GM21526 (cell line): ENCODE results near the gene EIF2A.
"Not testable (repeated sequence)": the region's sequence is repeated elsewhere in the genome, so short reads cannot be mapped to it uniquely, and the experiment has no call there.

Experiments used
- ATAC-seq: cut with Tn5 transposase; IDR thresholded peaks from one replicate; pipeline ENCODE4 v1.9.1; 2021; ENCODE audit warnings: moderate library complexity; ENCODE audit not compliant: unreplicated experiment, low FRiP score

EIF2A gene

DNA sequence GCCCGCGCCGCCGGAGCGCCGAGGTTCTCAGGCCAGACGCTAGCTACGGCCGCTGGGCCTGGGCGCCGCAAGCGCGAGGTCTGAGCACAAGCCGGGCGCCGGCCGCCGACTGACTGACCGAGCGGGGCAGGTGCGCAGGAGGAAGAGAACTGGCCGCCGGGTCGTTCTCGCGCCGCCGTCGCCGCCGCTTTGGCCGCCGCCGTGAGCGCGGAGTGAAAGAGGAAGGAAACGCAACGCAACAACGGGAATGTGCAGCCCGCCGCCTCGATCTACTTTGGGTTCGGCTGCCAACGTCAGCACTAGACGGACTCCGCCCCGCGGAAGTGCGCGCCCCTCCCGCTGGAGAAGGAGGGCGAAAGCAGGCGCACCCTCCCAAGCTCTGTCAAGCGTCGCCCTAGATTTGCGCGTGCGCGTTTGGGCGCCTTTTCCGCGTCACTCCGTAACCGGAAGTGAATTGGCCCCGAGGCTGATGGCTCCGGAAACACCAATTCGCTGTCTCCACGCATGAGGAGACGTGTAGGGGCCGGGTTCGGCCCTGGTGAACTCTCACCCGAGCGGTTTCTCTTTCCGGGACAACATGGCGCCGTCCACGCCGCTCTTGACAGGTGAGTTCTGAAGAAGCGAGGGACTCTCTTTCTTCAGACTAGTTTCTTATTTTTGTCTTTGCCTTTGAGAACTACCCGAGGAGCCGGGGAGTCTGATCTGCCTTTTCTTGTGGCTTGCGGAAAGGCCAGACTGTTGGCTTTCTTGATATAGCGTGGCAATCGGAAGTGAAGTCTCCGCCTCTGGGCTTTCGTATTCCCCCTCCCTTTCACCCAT lies at the start of gene EIF2A, which contains the start of gene SERP1:
Gene EIF2A (plus strand): TSS at position 562 of the 819 bp plus-strand sequence. CDS start 16 bp downstream, at position 578.
Gene SERP1 (minus strand): TSS at position 271 of the 819 bp plus-strand sequence. CDS start 361 bp downstream, outside the sequence.
- peak; percentile 92 for ATAC-seq

DNA sequence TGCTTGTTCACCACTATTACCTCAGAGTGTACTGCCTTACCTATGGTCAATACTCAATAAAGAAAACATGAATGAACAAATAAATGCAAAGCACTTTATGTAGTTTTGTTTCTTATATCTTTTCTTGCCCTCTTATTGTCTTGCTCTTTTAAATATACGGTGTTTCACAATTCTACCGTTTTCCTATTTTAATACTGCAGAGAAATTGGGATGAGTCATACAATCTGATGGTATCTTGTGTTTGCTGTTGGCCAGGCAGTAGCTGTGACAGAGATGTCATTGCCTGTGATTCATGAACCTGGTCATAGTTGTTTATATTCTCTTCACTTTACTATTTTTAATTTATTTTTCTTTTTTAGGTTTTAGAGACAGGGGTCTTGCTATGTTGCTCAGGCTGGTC lies 48.6 kb upstream of the EIF2A start:
- no peak for ATAC-seq

DNA sequence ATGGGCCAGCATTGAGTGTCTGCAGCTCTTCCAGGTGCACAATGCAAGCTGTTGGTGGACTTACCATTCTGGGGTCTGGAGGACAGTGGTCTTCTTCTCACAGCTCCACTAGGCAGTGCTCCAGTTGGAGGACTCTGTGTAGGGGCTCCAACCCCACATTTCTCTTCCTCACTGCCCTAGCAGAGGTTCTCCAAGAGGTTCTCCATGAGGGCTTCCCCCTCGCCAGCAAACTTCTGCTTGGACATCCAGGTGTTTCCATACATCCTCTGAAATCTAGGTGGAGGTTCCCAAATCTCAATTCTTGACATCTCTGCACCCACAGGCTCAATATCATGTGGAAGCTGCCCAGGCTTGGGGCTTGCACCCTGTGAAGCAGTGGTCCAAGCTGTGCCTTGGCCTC lies 45.6 kb upstream of the EIF2A start:
- ATAC-seq = not testable (repeated sequence)

DNA sequence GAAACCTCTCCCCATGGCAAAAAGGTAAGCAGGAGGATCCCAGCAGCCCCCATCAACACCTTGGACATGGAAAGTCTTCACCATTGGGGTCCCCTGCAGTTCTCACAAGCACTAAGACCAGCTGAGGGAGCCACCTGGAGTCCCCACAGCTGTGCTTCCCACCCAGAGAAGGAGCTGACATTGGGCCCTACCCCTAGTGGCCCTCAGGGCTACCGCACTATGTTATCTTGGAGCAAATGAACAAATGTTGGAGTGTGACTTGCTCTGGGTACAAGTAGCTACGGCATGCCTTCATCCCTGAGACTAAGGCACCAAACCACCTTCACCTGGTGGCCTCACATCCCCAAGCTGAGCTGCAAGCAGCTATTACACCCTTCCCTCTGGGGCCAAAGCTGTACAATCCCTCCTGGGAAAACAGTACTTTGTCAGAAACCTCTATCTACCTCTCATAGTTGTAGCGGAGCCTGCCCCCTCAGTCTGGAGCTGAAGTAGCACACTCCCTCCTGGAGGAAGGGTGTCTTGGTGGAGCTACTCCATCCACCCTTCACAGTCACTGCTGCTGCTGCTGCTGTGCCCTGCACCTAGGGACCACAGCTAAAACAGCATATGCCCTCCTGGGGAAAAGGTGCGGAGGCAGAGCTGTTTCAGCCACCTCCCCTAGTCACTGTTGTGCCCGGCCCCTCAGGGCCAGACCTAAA lies 43.0 kb upstream of the EIF2A start:
- ATAC-seq = no peak

DNA sequence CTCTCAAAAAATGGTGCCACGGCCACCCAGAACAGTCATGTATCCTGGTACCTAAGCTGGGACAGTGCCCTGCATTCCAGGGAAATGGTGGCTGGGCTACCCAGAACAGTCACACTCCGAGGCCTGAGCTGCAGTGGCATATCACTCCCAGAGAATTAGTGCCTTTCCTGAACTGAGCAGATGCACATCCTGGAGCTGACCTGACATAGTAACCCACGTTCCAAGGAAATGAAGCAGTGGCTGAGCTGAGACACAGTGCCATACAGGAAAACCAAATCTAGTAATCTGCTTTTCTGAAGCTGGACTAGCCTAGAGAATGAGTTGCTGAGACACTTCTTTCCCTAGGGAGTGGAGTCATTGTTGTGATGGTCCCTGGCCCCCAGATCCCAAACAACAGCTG lies 42.1 kb upstream of the EIF2A start:
- ATAC-seq = no peak

DNA sequence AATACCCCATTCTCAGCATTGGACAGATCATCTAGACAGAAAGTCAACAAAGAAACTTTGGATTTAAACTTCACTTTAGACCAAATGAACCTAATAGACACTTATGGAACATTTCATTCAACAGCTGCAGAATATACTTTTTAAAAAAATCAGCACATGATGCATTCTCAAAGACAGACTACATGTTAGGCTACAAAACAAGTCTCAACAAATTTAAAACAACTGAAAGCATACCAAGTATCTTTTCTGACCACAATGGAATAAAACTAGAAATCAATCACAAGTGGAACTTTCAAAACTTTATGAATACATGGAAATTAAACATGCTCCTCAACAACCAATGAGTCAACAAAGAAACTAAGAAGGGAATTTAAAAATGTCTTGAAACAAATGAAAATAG lies 38.2 kb upstream of the EIF2A start:
- no peak for ATAC-seq

DNA sequence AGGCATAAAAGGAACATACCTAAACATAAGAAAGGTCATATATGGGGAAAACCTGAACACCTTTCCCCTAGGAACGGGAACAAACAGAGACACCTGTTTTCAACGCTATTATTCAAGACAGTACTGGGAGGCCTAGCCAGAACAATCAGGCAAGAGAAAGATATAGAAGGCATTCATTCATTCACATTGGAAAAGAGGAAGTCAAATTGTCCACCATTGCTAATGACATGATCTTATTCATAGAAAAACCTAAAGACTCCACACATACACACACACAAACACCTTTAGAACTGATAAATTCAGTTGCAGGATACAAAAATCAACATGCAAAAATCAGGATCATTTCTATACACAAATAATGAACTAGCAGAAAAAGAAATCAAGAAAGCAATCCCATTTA lies 36.8 kb upstream of the EIF2A start:
- ATAC-seq = no peak

DNA sequence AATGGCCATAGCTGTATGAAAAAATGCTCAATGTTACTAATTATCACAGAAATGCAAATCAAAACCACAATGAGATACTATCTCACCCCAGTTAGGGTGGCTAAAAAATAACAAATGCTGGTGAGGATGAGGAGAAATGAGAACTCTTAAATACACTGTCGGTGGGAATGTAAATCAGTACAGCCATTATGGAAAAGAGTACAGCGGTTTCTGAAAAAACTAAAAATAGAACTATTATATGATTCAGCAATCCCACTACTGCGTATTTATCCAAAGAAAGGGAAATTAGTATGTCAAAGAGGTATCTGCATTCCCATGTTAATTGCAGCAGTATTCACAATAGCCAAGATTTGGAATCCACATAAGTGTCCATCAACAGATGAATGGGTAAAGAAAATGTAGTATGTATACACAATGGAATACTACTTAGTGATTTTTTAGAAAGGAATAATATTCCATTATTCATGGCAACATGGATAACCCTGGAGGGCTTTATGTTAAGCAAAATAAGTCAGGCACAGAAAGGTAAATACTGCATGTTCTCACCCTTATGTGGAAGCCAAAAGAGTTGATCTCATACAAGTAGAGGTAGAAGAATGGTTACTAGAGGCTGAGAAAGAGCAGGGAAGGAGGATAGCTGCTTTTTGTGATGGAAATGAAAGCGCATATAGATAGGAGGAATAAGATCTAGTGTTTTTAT lies 35.3 kb upstream of the EIF2A start:
- ATAC-seq = no peak

DNA sequence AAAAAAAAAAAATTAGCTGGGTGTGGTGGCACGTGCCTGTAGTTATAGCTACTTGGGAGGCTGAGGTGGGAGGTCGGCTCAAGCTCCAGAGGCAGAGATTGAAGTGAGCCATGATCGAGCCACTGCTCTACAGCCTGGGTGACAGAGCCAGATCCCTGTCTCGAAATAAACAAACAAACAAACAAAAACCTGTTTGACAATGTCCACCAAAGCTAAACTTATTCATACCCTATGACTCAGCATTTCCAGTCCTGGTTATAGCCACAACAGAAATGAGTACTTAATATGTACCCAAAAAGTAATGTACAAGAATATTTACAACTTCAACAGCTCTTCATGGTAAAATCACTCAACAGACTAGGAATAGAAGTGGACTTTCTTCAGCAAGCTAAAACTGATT lies 31.4 kb upstream of the EIF2A start:
- ATAC-seq = no peak

DNA sequence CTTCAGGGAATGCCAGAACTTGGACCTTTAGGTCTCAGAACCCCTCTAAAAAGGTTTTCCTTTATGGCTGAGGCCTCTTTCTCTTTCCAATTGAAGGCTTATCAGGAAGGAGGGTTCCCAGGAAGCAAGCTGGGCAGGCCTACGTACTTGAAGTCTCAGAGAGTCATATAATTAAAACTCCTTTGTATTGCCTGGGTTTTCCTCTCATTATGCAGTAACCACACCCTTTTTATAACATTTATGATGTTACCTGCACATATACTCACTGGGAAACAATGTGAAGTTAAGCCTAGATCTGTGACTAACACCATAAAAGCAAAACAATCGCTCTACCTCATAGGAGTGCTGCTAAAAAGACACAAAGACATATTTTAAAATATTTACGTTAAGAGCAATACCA lies 27.6 kb upstream of the EIF2A start:
- no peak for ATAC-seq

DNA sequence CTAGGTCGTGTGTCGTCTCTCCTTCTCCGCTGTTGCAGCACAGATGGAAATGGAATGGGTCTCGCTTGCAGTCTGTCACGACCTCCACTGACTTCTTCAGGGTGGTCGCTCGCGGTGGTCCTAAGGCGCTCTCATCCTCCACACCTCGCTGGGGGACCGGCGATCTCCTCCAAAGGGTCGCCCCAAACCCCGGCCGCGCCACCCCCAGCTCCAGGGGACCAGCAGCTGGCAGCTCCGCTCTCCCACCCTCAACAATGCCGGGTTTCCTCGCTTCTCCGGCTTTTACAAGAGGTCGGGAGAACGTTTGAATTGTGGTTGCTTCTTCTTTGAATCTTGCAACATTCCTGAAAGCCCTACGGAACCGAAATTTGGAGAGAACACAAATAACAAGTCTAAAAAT lies 26.2 kb upstream of the EIF2A start:
- no peak for ATAC-seq

DNA sequence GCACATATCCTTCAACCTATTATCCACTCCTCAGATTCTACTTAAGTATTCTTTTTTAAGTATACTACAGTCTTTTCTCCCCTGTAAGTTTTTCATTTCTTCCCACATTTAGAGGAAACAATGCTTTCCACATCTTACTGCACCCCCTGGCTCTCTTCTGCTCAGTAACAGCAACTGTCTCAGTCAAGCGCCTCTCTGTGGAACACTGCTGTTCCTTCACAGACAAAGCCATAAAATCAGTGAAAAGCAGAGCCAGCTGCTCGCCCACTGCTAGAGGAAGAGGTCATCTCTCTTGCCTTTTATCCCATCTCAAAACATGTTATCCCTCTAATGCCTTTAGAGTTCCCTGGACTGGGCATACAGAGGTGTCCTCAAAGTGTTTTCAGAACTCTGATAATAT lies 25.1 kb upstream of the EIF2A start:
- no peak for ATAC-seq

DNA sequence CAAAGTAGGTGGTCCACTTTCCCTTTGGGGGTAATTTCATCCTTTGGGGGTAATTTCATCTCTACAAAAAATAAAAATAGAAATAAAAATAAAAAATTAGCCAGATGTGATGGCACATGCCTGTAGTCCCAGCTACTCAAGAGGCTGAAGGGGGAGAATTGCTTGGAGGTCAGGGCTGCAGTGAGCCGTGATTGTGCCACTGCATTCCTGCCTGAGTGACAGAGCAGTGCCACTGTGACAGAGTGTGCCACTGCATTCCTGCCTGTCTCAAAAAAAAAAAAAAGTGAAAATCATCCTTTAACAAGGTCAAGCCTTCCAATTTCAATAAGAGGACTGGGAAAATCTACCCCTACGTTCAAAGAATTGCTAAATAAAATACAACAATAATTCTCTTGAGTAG lies 23.0 kb upstream of the EIF2A start:
- no peak for ATAC-seq

DNA sequence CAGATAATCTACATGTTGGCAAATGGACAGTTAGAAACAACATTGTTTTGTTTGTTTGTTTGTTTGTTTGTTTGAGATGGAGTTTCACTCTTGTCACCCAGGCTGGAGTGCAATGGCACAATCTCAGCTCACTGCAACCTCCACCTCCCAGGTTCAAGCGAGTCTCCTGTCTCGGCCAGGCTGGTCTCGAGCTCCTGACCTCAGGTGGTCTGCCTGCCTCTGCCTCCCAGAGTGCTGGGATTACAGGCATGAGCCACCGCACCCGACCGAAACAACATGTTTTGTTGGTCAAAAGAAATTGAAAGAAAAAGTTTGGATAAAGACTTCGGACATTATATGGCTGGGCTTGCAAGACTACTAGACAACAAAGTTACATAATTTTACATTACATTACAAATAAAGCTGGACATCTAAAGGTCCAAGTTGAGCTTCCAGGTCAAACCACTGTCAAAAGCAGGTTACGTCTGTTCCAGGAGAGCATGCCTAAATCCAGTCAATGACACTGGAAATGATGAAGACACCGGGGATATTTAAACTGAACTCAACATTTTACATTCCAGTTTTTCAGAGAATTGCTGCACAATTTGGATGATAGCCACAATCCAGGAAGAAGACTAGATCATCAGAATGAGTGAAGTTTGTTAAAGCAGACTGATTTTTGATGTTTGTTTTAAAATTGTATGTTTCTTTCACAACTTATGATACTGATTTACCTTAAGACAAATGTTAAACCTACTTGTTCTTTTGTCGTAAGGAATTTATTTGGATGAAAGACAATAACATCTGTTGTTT lies 18.9 kb upstream of the EIF2A start:
- no peak for ATAC-seq

DNA sequence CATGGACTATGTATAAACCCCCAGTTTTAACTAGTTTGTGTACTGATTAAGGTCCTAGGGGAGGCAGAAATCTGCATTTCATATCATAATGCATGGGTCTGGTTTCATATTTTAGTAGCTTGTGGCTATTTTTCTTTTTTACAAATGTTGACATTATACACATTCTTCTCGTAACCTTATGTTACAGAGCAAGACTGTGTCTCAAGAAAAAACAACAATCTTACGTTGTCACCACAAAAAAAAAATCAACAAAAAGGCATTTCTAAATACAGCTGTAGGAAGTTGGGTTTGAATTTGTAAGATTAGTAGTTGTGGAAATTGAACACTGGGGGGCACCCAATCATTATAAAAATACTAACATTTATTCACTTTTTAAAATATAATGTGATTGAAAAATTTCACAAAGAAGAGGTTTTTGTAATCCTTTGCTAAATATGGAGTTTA lies 18.2 kb upstream of the EIF2A start:
- ATAC-seq = no peak

DNA sequence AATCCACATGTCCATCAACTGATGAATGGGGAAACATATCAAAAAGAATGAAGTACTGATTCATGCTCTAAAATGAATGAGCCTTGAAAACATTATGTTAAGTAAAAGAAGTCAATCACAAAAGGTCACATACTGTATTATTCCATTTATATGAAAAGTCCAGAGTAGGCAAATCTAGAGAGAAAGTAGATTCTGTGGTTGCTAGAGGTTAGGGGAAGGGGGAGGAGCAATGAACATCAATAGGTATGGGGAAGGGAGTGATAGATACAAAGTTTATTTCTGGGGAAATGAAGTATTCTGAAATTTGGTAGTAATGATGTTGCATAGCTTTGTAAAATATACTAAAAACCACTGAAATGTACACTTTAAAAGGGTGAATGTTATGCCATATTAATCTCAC lies 14.8 kb upstream of the EIF2A start:
- ATAC-seq = no peak

DNA sequence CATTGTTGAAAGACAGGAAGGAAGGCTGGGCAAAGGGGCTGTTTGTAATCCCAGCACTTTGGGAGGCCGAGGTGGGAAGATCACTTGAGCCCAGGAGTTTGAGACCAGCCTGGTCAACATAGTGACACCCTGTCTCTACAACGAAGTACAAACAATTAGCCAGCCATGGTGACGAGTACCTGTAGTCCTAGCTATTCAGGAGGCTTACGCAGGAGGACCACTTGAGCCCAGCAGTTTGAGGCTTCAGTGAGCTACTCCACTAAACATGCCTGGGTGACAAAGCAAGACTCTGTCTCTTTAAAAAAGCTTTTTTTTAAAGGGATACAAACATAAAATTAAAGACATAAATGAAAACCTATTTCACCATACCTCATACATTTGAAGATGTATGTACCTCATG lies 11.4 kb upstream of the EIF2A start:
- ATAC-seq = no peak

DNA sequence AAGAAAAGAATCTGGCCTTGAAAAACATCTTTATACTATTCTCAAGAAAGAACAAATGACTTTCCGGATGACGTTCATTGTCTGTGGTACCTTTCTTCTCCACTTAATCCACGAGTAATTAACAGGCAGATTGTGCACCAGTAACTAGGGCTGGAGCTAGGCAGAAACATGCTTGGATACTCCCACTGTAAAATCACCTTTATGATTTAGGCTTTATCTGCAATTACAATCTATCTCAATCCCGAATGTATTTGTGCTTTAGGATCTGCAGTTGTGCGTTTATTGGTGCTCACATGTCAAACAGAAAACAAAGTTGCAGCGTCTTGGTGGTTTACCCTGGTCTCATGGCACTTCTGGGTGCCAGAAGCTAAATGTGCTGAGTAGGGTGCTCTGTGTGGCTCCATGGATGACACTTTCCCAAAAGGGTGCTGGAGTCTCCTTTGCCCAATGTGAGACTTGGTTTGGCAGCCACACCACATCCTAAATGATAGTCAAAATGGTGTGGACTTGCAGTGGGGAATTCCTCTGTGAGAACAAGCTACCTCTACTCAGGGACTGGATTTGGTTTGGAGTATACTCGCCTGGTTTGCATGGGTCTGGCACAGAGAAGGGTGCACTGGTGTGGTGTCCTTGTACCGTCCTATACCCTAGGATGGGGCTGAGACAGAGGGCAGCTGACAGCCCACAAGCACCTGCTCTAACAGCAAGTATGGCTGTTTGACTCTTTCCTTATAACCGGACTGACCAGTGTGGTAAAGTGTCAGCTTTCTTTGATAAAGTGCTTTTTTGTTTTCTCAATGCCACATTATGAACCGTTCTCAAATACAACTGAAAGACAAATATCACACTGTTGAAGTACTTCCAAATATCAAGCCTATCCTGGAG lies 8.0 kb upstream of the EIF2A start:
- ATAC-seq = no peak

DNA sequence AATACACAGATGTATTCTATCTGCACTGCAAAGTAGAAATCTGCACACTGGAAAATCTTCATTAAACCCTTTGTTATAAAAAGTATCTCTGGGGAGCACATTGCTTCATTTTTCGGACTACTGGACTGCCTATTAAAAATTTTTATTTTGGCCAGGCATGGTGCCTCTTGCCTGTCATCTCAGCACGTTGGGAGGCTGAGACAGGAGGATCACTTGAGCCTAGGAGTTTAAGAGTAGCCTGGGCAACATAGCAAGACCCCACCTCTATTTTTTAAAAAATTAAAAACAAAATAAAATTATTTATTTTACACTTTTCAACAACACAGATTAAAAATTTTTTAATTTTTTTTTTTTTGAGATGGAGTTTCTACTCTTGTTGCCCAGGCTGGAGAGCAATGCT lies 6.3 kb upstream of the EIF2A start:
- no peak for ATAC-seq

DNA sequence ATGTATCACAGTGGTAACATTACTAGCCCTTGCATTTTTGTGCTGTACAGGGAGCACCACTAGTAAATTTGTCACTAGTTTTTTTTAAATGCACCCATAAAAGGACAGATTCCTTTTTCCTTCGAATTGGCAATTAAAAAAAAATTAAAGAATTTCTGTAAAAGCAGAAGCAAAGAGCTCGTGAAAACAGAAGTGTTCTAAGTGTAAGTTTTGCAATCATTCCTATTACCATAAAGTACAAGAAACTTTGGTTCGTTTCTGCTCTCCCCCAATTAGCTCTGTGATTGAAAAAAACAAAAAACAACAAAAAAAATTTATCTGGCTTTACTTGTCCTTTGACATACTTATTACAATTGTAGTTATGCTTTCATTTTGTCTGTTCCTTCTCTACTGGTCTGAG lies 5.6 kb upstream of the EIF2A start:
- no peak for ATAC-seq
